Measurements from ENCODE around the gene KRTAP19-6. TPM values are rescaled to one million over a fixed set of nuclear protein-coding genes. Genes with fewer than 3 reads are reported as not detected.

The KRTAP19-6 gene
- total and polyA plus RNA-seq, 4 donors: not detected

- Histone ChIP-seq H3K36me3 (ENCODE audit: control insufficient read depth in 4 of 4, insufficient read depth in 3 of 4, low read depth in 1 of 4, low read length in 3 of 4) (no peaks in the 10 kb centered on the region), H3K27ac (ENCODE audit: low read depth in 1 of 2, low read length in 2 of 2) (no peak within 1 kb of the TSS), H3K9ac (ENCODE audit: low read depth in 1 of 2, low read length in 2 of 2) (no peak within 1 kb of the TSS), H3K27me3 (ENCODE audit: control insufficient read depth in 4 of 4, insufficient read depth in 4 of 4, low read length in 3 of 4) (no peaks in the 10 kb centered on the region), H3K4me1 (ENCODE audit: control insufficient read depth in 4 of 4, insufficient read depth in 4 of 4, low read length in 3 of 4) (no peaks in the 10 kb centered on the region), H3K9me3 (ENCODE audit: control insufficient read depth in 4 of 4, low read length in 3 of 4) (no peaks in the 10 kb centered on the region), H3K4me3 (ENCODE audit: low read depth in 1 of 3, low read length in 3 of 3) (no peak within 1 kb of the TSS)
- no peak for DNase-seq (ENCODE audit: low spot score)
- no peak for TF ChIP-seq HNF4A (conservative IDR thresholded peaks at IDR 0.05)
- TF ChIP-seq FOXA2 (IDR thresholded peaks at IDR 0.05): no peak
- no peak for TF ChIP-seq GABPA (IDR thresholded peaks at IDR 0.05 in 1 of 2, conservative IDR thresholded peaks at IDR 0.05 in 1 of 2)
- TF ChIP-seq, protein P1, sequence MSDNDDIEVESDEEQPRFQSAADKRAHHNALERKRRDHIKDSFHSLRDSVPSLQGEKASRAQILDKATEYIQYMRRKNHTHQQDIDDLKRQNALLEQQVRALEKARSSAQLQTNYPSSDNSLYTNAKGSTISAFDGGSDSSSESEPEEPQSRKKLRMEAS (IDR thresholded peaks at IDR 0.05): no peak
- TF ChIP-seq NR2F2 (IDR thresholded peaks at IDR 0.05): no peak
- TF ChIP-seq CTCF (IDR thresholded peaks at IDR 0.05; ENCODE audit: low read depth, low read length, missing input control): no peak
- TF ChIP-seq JUND (IDR thresholded peaks at IDR 0.05): no peak
- no peak for TF ChIP-seq YY1 (IDR thresholded peaks at IDR 0.05)
- TF ChIP-seq SP1 (IDR thresholded peaks at IDR 0.05): no peak
- no peak for TF ChIP-seq HNF4G (IDR thresholded peaks at IDR 0.05)
- WGBS: 63% methylated on average over 2 of the region's 2 CpGs
Observed at GRCh38 chr21:30561264-30561895, 19.7 kb upstream of the KRTAP19-6 start, which contains the start of gene KRTAP19-7. Gene KRTAP19-7 (minus strand): TSS chr21:30561314. CDS start chr21:30561289, 25 bp downstream.

DNA sequence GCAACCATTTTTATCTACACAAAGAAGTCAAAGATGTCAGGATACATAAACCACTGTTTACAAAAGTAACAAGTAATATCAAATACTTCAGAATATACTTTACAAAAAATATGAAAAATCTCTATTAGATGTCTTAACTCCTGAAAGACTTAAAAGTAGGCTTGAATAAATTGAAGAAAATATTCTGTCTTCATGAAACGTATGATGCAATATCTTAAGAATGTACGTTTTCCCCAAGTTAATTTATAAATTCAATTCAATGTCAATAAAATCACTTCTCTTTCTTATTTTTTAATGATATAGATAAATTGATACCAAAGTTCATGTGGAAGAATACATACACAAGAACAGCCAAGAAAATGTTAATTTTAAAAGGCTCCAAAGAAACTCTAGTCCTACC, 13.4 kb upstream of the KRTAP19-6 start:
- Histone ChIP-seq H3K4me3 (ENCODE audit: low read depth in 1 of 3, low read length in 3 of 3) (no peak overlapping the region), H3K36me3 (ENCODE audit: control insufficient read depth in 4 of 4, insufficient read depth in 3 of 4, low read depth in 1 of 4, low read length in 3 of 4) (no peaks in the 10 kb centered on the region), H3K9ac (ENCODE audit: low read depth in 1 of 2, low read length in 2 of 2) (no peak overlapping the region), H3K4me1 (ENCODE audit: control insufficient read depth in 4 of 4, insufficient read depth in 4 of 4, low read length in 3 of 4) (no peaks in the 10 kb centered on the region), H3K9me3 (ENCODE audit: control insufficient read depth in 4 of 4, low read length in 3 of 4) (no peaks in the 10 kb centered on the region), H3K27me3 (ENCODE audit: control insufficient read depth in 4 of 4, insufficient read depth in 4 of 4, low read length in 3 of 4) (no peaks in the 10 kb centered on the region), H3K27ac (ENCODE audit: low read depth in 1 of 2, low read length in 2 of 2) (no peak overlapping the region)
- TF ChIP-seq HNF4G (IDR thresholded peaks at IDR 0.05) (no peak), RAD21 (IDR thresholded peaks at IDR 0.05) (no peak), ZBTB33 (IDR thresholded peaks at IDR 0.05) (no peak), NR2F2 (IDR thresholded peaks at IDR 0.05) (no peak)
- 73% methylated on average over 2 of the region's 2 CpGs for WGBS
- no peak for DNase-seq (ENCODE audit: low spot score)

- Histone ChIP-seq H3K4me3 (ENCODE audit: low read depth in 1 of 3, low read length in 3 of 3) (no peak overlapping the region), H3K27ac (ENCODE audit: low read depth in 1 of 2, low read length in 2 of 2) (no peak overlapping the region), H3K4me1 (ENCODE audit: control insufficient read depth in 4 of 4, insufficient read depth in 4 of 4, low read length in 3 of 4) (no peaks in the 10 kb centered on the region), H3K9me3 (ENCODE audit: control insufficient read depth in 4 of 4, low read length in 3 of 4) (no peaks in the 10 kb centered on the region), H3K27me3 (ENCODE audit: control insufficient read depth in 4 of 4, insufficient read depth in 4 of 4, low read length in 3 of 4) (no peaks in the 10 kb centered on the region), H3K36me3 (ENCODE audit: control insufficient read depth in 4 of 4, insufficient read depth in 3 of 4, low read depth in 1 of 4, low read length in 3 of 4) (no peaks in the 10 kb centered on the region), H3K9ac (ENCODE audit: low read depth in 1 of 2, low read length in 2 of 2) (no peak overlapping the region)
- 42% methylated on average over 1 of the region's 1 CpG for WGBS
- no peak for DNase-seq (ENCODE audit: low spot score)
- TF ChIP-seq FOXA2 (IDR thresholded peaks at IDR 0.05) (no peak), RAD21 (IDR thresholded peaks at IDR 0.05) (no peak), HNF4G (IDR thresholded peaks at IDR 0.05) (no peak), CTCF (IDR thresholded peaks at IDR 0.05; ENCODE audit: low read depth, low read length, missing input control) (no peak), ZBTB33 (IDR thresholded peaks at IDR 0.05) (no peak), TAF1 (conservative IDR thresholded peaks at IDR 0.05) (no peak), GABPA (IDR thresholded peaks at IDR 0.05 in 1 of 2, conservative IDR thresholded peaks at IDR 0.05 in 1 of 2) (no peak), YY1 (IDR thresholded peaks at IDR 0.05) (no peak), NR2F2 (IDR thresholded peaks at IDR 0.05) (no peak), EGR1 (IDR thresholded peaks at IDR 0.05; ENCODE audit: low read depth in 2 of 2) (no peak), JUND (IDR thresholded peaks at IDR 0.05) (no peak), ATF3 (IDR thresholded peaks at IDR 0.05) (no peak), HNF4A (conservative IDR thresholded peaks at IDR 0.05) (no peak), FOXA1 (IDR thresholded peaks at IDR 0.05) (no peak)
- TF ChIP-seq, protein P1 (IDR thresholded peaks at IDR 0.05): no peak
Observed at GRCh38 chr21:30552782-30553181, 11.1 kb upstream of the KRTAP19-6 start.
